Caki2 (cell line): ENCODE data around the gene MYADML2. TPM values are rescaled to one million over a fixed set of nuclear protein-coding genes. Genes with fewer than 3 reads are reported as not detected.
A peak's percentile ranks its signal among the peaks of the same experiment; 100 is the strongest.

Experiments
- DNase-seq: peaks from one replicate; pipeline ENCODE4 v3.0.0-alpha.2; 2015; ENCODE audit warnings: low read depth
- in situ Hi-C: cut with HindIII; loops from 2 replicates; pipeline ENCODE4 v1.10.0; 2016; ENCODE audit warnings: low sequenced_read_pairs, low pct_unique_long_range_greater_than_20kb, mixed read lengths
- total RNA-seq: library from RNA; depleted of rRNA; stranded (reverse); fragments of >200 nt; shearing (Covaris generic); gene quantifications from 2 replicates; pipeline ENCODE4 v1.2.3, GENCODE V29; 2014; ENCODE audit warnings: low replicate concordance

Gene MYADML2
- total RNA-seq, 1 experiment from 2014 or later = not detected

DNA sequence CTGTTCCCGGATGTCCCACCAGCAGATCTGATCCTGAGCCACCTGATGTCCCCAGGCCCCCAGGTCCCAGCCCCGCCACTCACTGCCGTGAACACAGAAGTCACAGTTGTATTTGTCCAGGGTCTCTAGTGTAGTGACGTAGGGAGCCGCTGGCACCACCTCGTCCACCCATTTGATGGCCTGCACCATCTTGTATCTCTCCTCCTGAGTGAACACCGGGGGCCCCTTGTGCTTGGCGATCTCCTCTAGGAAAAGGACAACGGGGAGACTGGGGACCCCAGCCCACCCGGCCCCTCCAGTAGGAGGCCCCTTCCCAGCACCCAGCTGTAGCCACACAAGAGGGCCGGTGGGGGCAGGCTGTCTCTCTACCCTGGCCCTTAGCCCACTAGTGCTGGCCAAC is 38.2 kb downstream of the MYADML2 start:
- no peak for DNase-seq
- in situ Hi-C loops = no loop called here

GRCh38 chr17:81907219-81908145 is 39.6 kb downstream of the MYADML2 start:
- in situ Hi-C loops = no loop called here
- DNase-seq = no peak

- in situ Hi-C loops = no loop called here
- DNase-seq = peak; percentile 20
Observed at GRCh38 chr17:81906476-81907218, 40.4 kb downstream of the MYADML2 start.

DNA sequence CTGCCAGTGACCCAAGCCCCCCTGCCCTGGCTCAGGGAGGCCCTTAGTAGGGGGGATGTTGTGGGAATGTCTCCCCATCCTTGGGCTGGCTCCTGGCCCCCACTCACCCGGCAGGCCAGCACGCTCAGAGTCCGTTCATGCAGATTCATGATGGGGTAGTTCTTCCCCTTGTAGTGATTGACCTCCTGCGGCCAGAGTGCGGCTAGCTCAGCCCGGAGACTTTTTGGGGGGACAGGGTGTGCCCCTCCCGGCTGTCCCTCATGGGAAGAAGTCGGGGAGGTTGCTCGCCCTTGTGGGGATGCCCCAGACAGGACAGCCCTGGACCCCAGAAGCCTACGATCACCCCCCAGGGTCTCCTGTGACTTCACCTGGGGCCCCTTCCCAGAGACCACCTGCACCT is 41.0 kb downstream of the MYADML2 start:
- in situ Hi-C loops = no loop called here
- DNase-seq = no peak

GRCh38 chr17:81905424-81905875 is 41.6 kb downstream of the MYADML2 start:
- in situ Hi-C loops = no loop called here

GRCh38 chr17:81904600-81905423 is 42.2 kb downstream of the MYADML2 start:
- no peak for DNase-seq
- in situ Hi-C loops = no loop called here

More at GRCh38 chr17:81905424-81905875, 41.6 kb downstream of the MYADML2 start:
- no peak for DNase-seq

GRCh38 chr17:81903896-81904599 is 43.0 kb downstream of the MYADML2 start:
- in situ Hi-C loops = no loop called here
- DNase-seq = no peak

- in situ Hi-C loops = no loop called here
- no peak for DNase-seq
Observed at GRCh38 chr17:81903415-81903831, 43.6 kb downstream of the MYADML2 start.

GRCh38 chr17:81902653-81903414 is 44.2 kb downstream of the MYADML2 start:
- in situ Hi-C loops = no loop called here
- no peak for DNase-seq

- in situ Hi-C loops = no loop called here
- DNase-seq = no peak
Observed at GRCh38 chr17:81902023-81902652, 44.9 kb downstream of the MYADML2 start, which contains the start of gene NPB. Gene NPB, plus strand, starts transcription at chr17:81902238. Its CDS starts 40 bp downstream, at chr17:81902278.

GRCh38 chr17:81901167-81902022 is 45.6 kb downstream of the MYADML2 start:
- no peak for DNase-seq
- in situ Hi-C loops = no loop called here

DNA sequence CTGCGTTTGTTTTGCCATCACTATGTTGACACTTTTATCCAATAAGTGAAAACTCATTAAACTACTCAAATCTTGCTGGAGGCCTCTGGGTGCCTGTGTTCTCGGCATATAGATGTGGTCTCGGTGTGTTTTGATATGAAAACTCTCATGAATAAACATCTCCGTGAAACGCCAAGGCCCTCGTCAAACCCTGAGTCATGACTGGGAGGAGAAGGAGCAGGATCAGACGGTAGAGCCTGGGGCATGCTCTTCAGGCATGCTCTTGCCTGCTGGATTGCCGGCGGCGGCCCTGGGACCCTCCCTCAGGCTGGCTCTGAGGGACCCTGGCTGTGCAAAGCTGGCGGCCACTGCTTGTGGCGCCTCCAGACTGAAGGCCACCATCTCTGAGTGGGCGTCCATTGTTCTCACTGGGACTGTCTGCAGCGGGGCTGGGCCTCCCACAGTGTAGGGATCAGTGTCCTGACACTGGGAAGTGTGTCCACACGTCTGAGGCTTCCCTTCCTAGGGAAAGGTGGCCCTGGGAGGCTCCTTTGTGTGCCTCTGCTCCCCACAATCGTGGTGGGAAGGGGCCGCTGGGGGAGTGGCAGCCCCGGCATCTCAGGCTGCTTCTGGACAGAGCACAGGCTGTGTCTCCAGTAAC is 46.7 kb downstream of the MYADML2 start:
- in situ Hi-C loops = no loop called here
- DNase-seq = no peak

DNA sequence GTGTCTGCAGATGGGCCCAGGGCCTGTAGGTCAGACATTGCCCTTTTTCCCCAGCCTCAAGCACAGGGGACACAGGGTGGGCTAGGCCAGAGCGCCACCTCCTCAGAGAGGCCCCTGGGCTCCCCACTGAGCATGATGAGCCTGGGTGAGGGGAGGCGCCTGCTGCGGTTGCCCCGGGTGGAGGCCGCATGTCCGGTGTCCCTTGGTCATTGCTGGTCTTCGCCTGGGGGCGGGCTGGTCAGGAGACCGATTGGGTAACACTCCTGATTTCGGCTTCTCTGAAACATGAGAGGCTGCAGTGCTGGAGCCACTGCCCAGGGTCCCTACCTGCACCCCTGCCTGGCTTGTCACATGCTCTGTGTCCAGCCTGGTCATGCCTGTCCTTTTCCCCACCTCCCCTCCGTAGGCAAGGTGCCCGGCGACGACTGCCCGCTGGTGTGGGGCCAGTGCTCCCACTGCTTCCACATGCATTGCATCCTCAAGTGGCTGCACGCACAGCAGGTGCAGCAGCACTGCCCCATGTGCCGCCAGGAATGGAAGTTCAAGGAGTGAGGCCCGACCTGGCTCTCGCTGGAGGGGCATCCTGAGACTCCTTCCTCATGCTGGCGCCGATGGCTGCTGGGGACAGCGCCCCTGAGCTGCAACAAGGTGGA is 47.4 kb downstream of the MYADML2 start:
- DNase-seq = no peak
- in situ Hi-C loops = no loop called here

DNA sequence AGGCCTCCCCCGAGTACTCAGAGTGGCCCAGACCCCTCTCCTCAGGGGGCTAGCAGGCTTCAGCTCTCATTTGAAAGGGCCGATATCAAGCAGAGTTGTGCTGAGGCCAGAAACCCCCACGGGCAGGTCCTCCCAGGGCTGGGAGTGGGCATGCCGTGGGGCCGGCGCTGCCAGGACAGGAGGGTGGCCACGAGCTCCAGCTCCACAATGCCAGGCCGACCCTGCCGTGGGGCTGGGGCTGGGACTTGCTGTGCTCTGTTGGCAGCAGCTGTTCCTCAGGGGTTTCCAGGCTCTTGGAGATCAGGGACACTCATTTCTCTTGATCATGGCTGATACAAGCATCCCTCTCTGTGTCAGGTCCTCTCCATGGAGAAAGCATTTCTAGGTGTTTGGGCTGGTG is 48.1 kb downstream of the MYADML2 start:
- in situ Hi-C loops = no loop called here
- no peak for DNase-seq
